Caco-2 (cell line): ENCODE results near the gene MYO5B. TPM values are rescaled to one million over a fixed set of nuclear protein-coding genes. Genes with fewer than 3 reads are reported as not detected.

ENCODE experiments used
- BruUV-seq: library from RNA; stranded (reverse); fragments of 400-500 nt; replicated peaks from 2 replicates; lab custom pipeline; 2021; lab: Mats Ljungman, UMichigan
- CTCF ChIA-PET: fragments of 300-600 bp; sonication (Branson Sonifier 250); formaldehyde crosslinking; loops from one replicate; lab custom pipeline; 2022; ENCODE audit warnings: antibody characterized with exemption; lab: Charles Lee
- POLR2A ChIA-PET: fragments of 300-600 bp; sonication (Branson Sonifier 250); formaldehyde crosslinking; loops from one replicate; lab custom pipeline; 2022; ENCODE audit warnings: antibody characterized with exemption; lab: Charles Lee
- DNase-seq, 2 experiments: peaks; one replicate each; pipeline versions ENCODE4 v3.0.0 to v3.0.0-alpha.2; 2020 to 2022
- H3K27me3 ChIP-seq: replicated peaks from 2 replicates; pipeline ENCODE4 v1.6.0; 2011; ENCODE audit warnings: low read length; ENCODE audit not compliant: control insufficient read depth, insufficient read depth
- H3K36me3 ChIP-seq: 2 replicates; pipeline ENCODE4 v1.5.1; 2011; ENCODE audit warnings: low read length; ENCODE audit not compliant: control insufficient read depth, insufficient read depth
- H3K4me1 ChIP-seq: fragments of 250-450 bp; sonication (Bioruptor Pico); 2 replicates; pipeline ENCODE4 v1.5.1; 2020; ENCODE audit warnings: mild to moderate bottlenecking
- H3K4me3 ChIP-seq: 2 replicates; pipeline ENCODE4 v1.5.1; 2011; ENCODE audit warnings: low read depth, mild to moderate bottlenecking, control low read depth, low read length
- H3K9me3 ChIP-seq: fragments of 250-450 bp; sonication (Bioruptor Pico); 2 replicates; pipeline ENCODE4 v1.5.1; 2020; ENCODE audit warnings: mild to moderate bottlenecking, moderate library complexity
- H3K27ac Mint-ChIP-seq: one replicate; pipeline ENCODE4 v1.8.0; 2022; ENCODE audit warnings: mixed read lengths; ENCODE audit not compliant: unreplicated experiment
- H3K27me3 Mint-ChIP-seq: one replicate; pipeline ENCODE4 v1.8.0; 2022; ENCODE audit warnings: mixed read lengths; ENCODE audit not compliant: insufficient read depth, unreplicated experiment
- H3K36me3 Mint-ChIP-seq: one replicate; pipeline ENCODE4 v1.8.0; 2022; ENCODE audit warnings: mild to moderate bottlenecking, mixed read lengths; ENCODE audit not compliant: insufficient read depth, unreplicated experiment
- H3K4me1 Mint-ChIP-seq: one replicate; pipeline ENCODE4 v1.8.0; 2022; ENCODE audit warnings: low read depth, mixed read lengths; ENCODE audit not compliant: unreplicated experiment
- H3K4me3 Mint-ChIP-seq: one replicate; pipeline ENCODE4 v1.8.0; 2022; ENCODE audit warnings: mild to moderate bottlenecking, moderate library complexity, mixed read lengths; ENCODE audit not compliant: unreplicated experiment
- H3K9me3 Mint-ChIP-seq: one replicate; pipeline ENCODE4 v1.8.0; 2022; ENCODE audit warnings: mixed read lengths; ENCODE audit not compliant: unreplicated experiment
- intact Hi-C: fragments of 100-400 bp; cut with micrococcal nuclease; formaldehyde crosslinking; loops from one replicate; pipeline ENCODE4 v1.10.0; 2022; ENCODE audit not compliant: unreplicated experiment
- total RNA-seq: library from RNA; stranded (reverse); gene quantifications from 2 replicates; pipeline ENCODE4 v1.2.3, GENCODE V29; 2022
- TF ChIP-seq, protein P1 (sequence below), 2 experiments: fragments of 200-600 bp in 1 of 2; IDR thresholded peaks; 1 replicate in 1 of 2; 2 replicates in 1 of 2; pipeline versions ENCODE4 v1.5.1 to v1.8.0; 2011 to 2022; ENCODE audit warnings: antibody characterized with exemption in 1 of 2, control low read depth in 1 of 2, inconsistent platforms in 1 of 2, low read depth in 1 of 2, low read length in 1 of 2, mild to moderate bottlenecking in 1 of 2, moderate library complexity in 1 of 2; ENCODE audit not compliant: insufficient read depth in 1 of 2, severe bottlenecking in 1 of 2, unreplicated experiment in 1 of 2

MYO5B gene
- total RNA-seq, 1 experiment from 2014 or later, result 28.3 TPM

DNA sequence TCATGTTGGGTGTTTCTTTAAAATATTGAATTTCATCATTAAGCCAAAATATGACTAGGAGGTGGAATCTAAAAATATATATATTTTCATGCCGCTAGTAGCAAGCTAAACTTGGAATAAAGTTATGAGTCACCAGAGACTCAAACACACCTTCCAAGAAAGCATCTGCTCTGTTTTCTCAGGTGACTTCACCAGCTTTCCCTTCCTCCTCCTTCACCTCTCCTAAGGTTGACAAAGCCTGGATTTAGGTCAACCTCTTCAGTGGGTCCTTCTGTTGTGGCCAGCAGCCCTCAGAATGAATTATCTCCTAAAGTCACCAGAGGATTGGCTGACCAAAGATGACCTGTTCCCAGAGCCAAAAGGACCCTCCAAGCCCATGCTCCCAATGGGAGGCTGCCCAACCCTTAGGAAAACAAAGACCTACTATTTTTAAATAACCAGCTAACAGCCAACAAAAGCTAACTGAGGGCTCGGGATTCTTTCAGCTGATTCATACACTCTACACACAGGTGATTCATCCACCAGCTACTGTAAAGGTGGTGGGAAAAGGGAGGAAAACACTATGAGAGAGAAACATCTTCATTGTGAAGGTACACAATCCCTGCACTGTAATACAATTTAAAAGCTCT, 113.9 kb downstream of the MYO5B start:
- intact Hi-C loops, result no loop called here
- Mint-ChIP-seq H3K27me3 (no peaks in the 10 kb centered on the region), H3K9me3 (no peaks in the 10 kb centered on the region), H3K27ac (no peak overlapping the region), H3K36me3 (no peaks in the 10 kb centered on the region), H3K4me3 (no peak overlapping the region), H3K4me1 (no peaks in the 10 kb centered on the region)
- TF ChIP-seq, protein P1, sequence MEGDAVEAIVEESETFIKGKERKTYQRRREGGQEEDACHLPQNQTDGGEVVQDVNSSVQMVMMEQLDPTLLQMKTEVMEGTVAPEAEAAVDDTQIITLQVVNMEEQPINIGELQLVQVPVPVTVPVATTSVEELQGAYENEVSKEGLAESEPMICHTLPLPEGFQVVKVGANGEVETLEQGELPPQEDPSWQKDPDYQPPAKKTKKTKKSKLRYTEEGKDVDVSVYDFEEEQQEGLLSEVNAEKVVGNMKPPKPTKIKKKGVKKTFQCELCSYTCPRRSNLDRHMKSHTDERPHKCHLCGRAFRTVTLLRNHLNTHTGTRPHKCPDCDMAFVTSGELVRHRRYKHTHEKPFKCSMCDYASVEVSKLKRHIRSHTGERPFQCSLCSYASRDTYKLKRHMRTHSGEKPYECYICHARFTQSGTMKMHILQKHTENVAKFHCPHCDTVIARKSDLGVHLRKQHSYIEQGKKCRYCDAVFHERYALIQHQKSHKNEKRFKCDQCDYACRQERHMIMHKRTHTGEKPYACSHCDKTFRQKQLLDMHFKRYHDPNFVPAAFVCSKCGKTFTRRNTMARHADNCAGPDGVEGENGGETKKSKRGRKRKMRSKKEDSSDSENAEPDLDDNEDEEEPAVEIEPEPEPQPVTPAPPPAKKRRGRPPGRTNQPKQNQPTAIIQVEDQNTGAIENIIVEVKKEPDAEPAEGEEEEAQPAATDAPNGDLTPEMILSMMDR (IDR thresholded peaks at IDR 0.05; ENCODE audit: insufficient read depth in 1 of 2, low read depth in 1 of 2, low read length in 1 of 2, severe bottlenecking in 1 of 2, unreplicated experiment in 1 of 2), result no peak
- ChIA-PET CTCF (no interaction called here), POLR2A (no interaction called here)
- no TSS peak for BruUV-seq
- H3K27me3 ChIP-seq, result no peaks in the 10 kb centered on the region
- H3K36me3 ChIP-seq, result no peaks in the 10 kb centered on the region
- no peaks in the 10 kb centered on the region for H3K4me1 ChIP-seq
- no peak for DNase-seq
- no peaks in the 10 kb centered on the region for H3K9me3 ChIP-seq
- no peak overlapping the region for H3K4me3 ChIP-seq

DNA sequence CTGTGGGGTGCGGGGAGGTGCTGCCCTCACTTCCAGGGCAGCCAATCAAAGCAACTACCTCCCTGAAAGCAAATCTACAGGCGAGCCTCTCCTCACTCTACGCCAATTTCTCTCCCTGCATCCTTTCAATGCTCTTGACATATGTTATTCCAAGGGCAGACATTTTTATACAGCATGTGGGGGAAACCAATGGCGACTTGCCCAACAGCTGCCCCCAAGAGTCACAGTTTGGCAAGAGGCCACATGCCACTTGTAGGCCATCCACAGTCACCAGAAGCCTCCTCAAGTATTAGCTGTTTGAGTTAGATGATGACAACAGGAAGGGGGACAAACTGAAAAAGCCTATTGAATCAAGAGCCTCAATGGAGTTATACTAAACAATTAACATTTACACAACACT, 114.6 kb downstream of the MYO5B start:
- Mint-ChIP-seq H3K9me3 (no peaks in the 10 kb centered on the region), H3K27me3 (no peaks in the 10 kb centered on the region), H3K4me3 (no peak overlapping the region), H3K36me3 (no peaks in the 10 kb centered on the region), H3K27ac (no peak overlapping the region), H3K4me1 (no peaks in the 10 kb centered on the region)
- no TSS peak for BruUV-seq
- Histone ChIP-seq H3K36me3 (no peaks in the 10 kb centered on the region), H3K27me3 (no peaks in the 10 kb centered on the region), H3K4me3 (no peak overlapping the region), H3K4me1 (no peaks in the 10 kb centered on the region), H3K9me3 (no peaks in the 10 kb centered on the region)
- DNase-seq, result no peak
- intact Hi-C loops, result no loop called here
- ChIA-PET POLR2A (no interaction called here), CTCF (no interaction called here)
- TF ChIP-seq, protein P1 (IDR thresholded peaks at IDR 0.05; ENCODE audit: insufficient read depth in 1 of 2, low read depth in 1 of 2, low read length in 1 of 2, severe bottlenecking in 1 of 2, unreplicated experiment in 1 of 2), result no peak

DNA sequence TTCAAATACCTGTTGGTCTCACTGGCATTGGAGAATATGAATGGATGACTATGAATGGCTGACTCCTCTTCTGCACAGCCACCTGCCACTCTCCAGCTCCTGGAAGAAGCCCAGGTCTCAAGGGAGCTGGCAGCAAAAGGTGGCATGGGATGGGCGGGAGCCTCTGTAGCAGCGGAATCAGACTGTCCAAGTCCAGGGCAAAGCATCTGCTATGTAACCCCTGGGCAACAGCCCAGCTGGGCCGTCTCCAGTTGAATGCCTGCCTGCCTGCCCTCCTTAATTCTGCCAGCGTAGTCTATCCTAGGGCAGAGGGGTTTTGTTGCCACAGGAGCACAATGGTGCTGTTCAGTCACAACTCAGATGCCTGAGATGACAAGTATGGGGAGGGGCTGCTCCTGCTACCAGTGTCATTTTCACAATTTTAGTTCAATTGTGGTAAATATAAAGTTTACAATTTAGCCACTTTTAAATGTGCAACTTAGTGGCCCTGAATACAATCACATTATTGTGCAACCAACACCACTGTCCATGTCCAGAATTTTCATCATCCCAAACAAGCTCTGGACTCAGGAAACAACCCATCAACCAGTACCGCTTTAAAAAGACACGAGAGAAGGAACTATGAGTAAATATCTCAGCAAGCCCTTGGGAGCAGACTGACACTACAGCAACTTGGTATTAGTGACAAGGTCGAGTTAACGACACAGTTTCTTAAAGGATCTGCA, 115.2 kb downstream of the MYO5B start:
- POLR2A ChIA-PET, result no interaction called here

More for the DNA sequence above, 115.2 kb downstream of the MYO5B start:
- Histone ChIP-seq H3K36me3 (no peaks in the 10 kb centered on the region), H3K9me3 (no peaks in the 10 kb centered on the region), H3K4me1 (no peaks in the 10 kb centered on the region), H3K27me3 (no peaks in the 10 kb centered on the region), H3K4me3 (no peak overlapping the region)
- no peak overlapping the region for H3K4me3 Mint-ChIP-seq
- no peaks in the 10 kb centered on the region for H3K4me1 Mint-ChIP-seq
- BruUV-seq, result no TSS peak
- no peaks in the 10 kb centered on the region for H3K27me3 Mint-ChIP-seq
- TF ChIP-seq, protein P1 (IDR thresholded peaks at IDR 0.05; ENCODE audit: insufficient read depth in 1 of 2, low read depth in 1 of 2, low read length in 1 of 2, severe bottlenecking in 1 of 2, unreplicated experiment in 1 of 2), result no peak
- peaks cover under 1% of the 10 kb centered on the region for H3K9me3 Mint-ChIP-seq
- no peaks in the 10 kb centered on the region for H3K36me3 Mint-ChIP-seq
- no peak overlapping the region for H3K27ac Mint-ChIP-seq
- DNase-seq, result no peak
- CTCF ChIA-PET, result no interaction called here
- intact Hi-C loops, result no loop called here
